Measurements from ENCODE around the gene PPFIBP2.

- TF ChIP-seq TP53 (CRISPR knock-in tag; IDR thresholded peaks at IDR 0.05), result no peak
- TF ChIP-seq POLR2A (IDR thresholded peaks at IDR 0.05; ENCODE audit: low read length), result no peak
- TF ChIP-seq REST (IDR thresholded peaks at IDR 0.05), result no peak
- TF ChIP-seq, protein P1, sequence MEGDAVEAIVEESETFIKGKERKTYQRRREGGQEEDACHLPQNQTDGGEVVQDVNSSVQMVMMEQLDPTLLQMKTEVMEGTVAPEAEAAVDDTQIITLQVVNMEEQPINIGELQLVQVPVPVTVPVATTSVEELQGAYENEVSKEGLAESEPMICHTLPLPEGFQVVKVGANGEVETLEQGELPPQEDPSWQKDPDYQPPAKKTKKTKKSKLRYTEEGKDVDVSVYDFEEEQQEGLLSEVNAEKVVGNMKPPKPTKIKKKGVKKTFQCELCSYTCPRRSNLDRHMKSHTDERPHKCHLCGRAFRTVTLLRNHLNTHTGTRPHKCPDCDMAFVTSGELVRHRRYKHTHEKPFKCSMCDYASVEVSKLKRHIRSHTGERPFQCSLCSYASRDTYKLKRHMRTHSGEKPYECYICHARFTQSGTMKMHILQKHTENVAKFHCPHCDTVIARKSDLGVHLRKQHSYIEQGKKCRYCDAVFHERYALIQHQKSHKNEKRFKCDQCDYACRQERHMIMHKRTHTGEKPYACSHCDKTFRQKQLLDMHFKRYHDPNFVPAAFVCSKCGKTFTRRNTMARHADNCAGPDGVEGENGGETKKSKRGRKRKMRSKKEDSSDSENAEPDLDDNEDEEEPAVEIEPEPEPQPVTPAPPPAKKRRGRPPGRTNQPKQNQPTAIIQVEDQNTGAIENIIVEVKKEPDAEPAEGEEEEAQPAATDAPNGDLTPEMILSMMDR (IDR thresholded peaks at IDR 0.05), result no peak
- no peak for TF ChIP-seq HOXA7 (CRISPR knock-in tag; IDR thresholded peaks at IDR 0.05)
- no peak for TF ChIP-seq RAD21 (conservative IDR thresholded peaks at IDR 0.05 in 1 of 2, IDR thresholded peaks at IDR 0.05 in 1 of 2)
- TF ChIP-seq, protein P2, sequence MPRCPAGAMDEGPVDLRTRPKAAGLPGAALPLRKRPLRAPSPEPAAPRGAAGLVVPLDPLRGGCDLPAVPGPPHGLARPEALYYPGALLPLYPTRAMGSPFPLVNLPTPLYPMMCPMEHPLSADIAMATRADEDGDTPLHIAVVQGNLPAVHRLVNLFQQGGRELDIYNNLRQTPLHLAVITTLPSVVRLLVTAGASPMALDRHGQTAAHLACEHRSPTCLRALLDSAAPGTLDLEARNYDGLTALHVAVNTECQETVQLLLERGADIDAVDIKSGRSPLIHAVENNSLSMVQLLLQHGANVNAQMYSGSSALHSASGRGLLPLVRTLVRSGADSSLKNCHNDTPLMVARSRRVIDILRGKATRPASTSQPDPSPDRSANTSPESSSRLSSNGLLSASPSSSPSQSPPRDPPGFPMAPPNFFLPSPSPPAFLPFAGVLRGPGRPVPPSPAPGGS (IDR thresholded peaks at IDR 0.05), result no peak
- no peak for TF ChIP-seq MYC (IDR thresholded peaks at IDR 0.05; ENCODE audit: borderline replicate concordance, low read length)
- no peak for TF ChIP-seq SMC3 (IDR thresholded peaks at IDR 0.05)
- no peak for TF ChIP-seq NR3C1 (IDR thresholded peaks at IDR 0.05)
- TF ChIP-seq CEBPB (IDR thresholded peaks at IDR 0.05), result no peak
- no peak for TF ChIP-seq RCOR1 (IDR thresholded peaks at IDR 0.05; ENCODE audit: low read depth, low read length)
- TF ChIP-seq CHD2 (IDR thresholded peaks at IDR 0.05; ENCODE audit: low read length, partially characterized antibody), result no peak
- no peak for TF ChIP-seq ZFP36 (IDR thresholded peaks at IDR 0.05; ENCODE audit: borderline replicate concordance, partially characterized antibody)
Observed at GRCh38 chr11:7498193-7498592, 15.6 kb upstream of the PPFIBP2 start.

All from A549 (cell line).